Measurements from ENCODE around the gene PSMD7.
"Not testable (repeated sequence)": the region's sequence is repeated elsewhere in the genome, so short reads cannot be mapped to it uniquely, and the experiment has no call there.

The PSMD7 gene

GRCh38 chr16:74296104-74296431, 546 bp upstream of the PSMD7 start:
- in situ Hi-C loops (cut with MboI; ENCODE audit: low sequenced_read_pairs): no loop called here

GRCh38 chr16:74297145-74297665, 591 bp downstream of the PSMD7 start:
- in situ Hi-C loops (cut with MboI; ENCODE audit: low sequenced_read_pairs): no loop called here

GRCh38 chr16:74298104-74298503, 1.5 kb downstream of the PSMD7 start:
- in situ Hi-C loops (cut with MboI; ENCODE audit: low sequenced_read_pairs): no loop called here

GRCh38 chr16:74302341-74302740, 5.7 kb downstream of the PSMD7 start:
- in situ Hi-C loops (cut with MboI; ENCODE audit: low sequenced_read_pairs): no loop called here

- in situ Hi-C loops (cut with MboI; ENCODE audit: low sequenced_read_pairs): no loop called here
These were observed 7.7 kb downstream of the PSMD7 start for GRCh38 chr16:74304164-74304834.

- in situ Hi-C loops (cut with MboI; ENCODE audit: low sequenced_read_pairs): no loop called here
These were observed 8.2 kb downstream of the PSMD7 start for GRCh38 chr16:74304835-74305176.

- in situ Hi-C loops (cut with MboI; ENCODE audit: low sequenced_read_pairs): no loop called here
These were observed 8.7 kb downstream of the PSMD7 start for GRCh38 chr16:74305281-74305680.

- in situ Hi-C loops (cut with MboI; ENCODE audit: low sequenced_read_pairs): no loop called here
These were observed 9.6 kb downstream of the PSMD7 start for GRCh38 chr16:74305978-74306784.

- in situ Hi-C loops (cut with MboI; ENCODE audit: low sequenced_read_pairs): no loop called here
These were observed 10.8 kb downstream of the PSMD7 start for GRCh38 chr16:74307383-74307782.

- in situ Hi-C loops (cut with MboI; ENCODE audit: low sequenced_read_pairs): no loop called here
These were observed 13.5 kb downstream of the PSMD7 start for GRCh38 chr16:74309789-74310781.

GRCh38 chr16:74315059-74315458, 18.4 kb downstream of the PSMD7 start:
- in situ Hi-C loops (cut with MboI; ENCODE audit: low sequenced_read_pairs): no loop called here

- in situ Hi-C loops (cut with MboI; ENCODE audit: low sequenced_read_pairs): no loop called here
These were observed 24.1 kb downstream of the PSMD7 start for GRCh38 chr16:74320707-74321106.

- in situ Hi-C loops (cut with MboI; ENCODE audit: low sequenced_read_pairs): no loop called here
These were observed 24.7 kb downstream of the PSMD7 start for GRCh38 chr16:74321356-74321755.

- in situ Hi-C loops (cut with MboI; ENCODE audit: low sequenced_read_pairs): no loop called here
These were observed 25.7 kb downstream of the PSMD7 start for GRCh38 chr16:74322301-74322710.

GRCh38 chr16:74324777-74325176, 28.2 kb downstream of the PSMD7 start:
- in situ Hi-C loops (cut with MboI; ENCODE audit: low sequenced_read_pairs): not testable (repeated sequence)

- in situ Hi-C loops (cut with MboI; ENCODE audit: low sequenced_read_pairs): no loop called here
These were observed 29.0 kb downstream of the PSMD7 start for GRCh38 chr16:74325641-74326040.

- in situ Hi-C loops (cut with MboI; ENCODE audit: low sequenced_read_pairs): not testable (repeated sequence)
These were observed 31.7 kb downstream of the PSMD7 start for GRCh38 chr16:74328346-74328745.

- in situ Hi-C loops (cut with MboI; ENCODE audit: low sequenced_read_pairs): not testable (repeated sequence)
These were observed 35.9 kb downstream of the PSMD7 start for GRCh38 chr16:74332469-74332868.

GRCh38 chr16:74337506-74337905, 40.9 kb downstream of the PSMD7 start:
- in situ Hi-C loops (cut with MboI; ENCODE audit: low sequenced_read_pairs): not testable (repeated sequence)

- in situ Hi-C loops (cut with MboI; ENCODE audit: low sequenced_read_pairs): not testable (repeated sequence)
These were observed 42.6 kb downstream of the PSMD7 start for GRCh38 chr16:74339226-74339625.

GRCh38 chr16:74353038-74353437, 56.4 kb downstream of the PSMD7 start:
- in situ Hi-C loops (cut with MboI; ENCODE audit: low sequenced_read_pairs): not testable (repeated sequence)

Measured in hTERT RPE-1 (cell line).